ENCODE measurements around the gene EOGT.

Gene EOGT

GRCh38 chr3:69031635-69032034 lies 18.2 kb upstream of the EOGT start:
- TF ChIP-seq CTCF (IDR thresholded peaks at IDR 0.05; ENCODE audit: low read depth, low read length), result no peak
- TF ChIP-seq POLR2A (IDR thresholded peaks at IDR 0.05; ENCODE audit: extremely low read depth, insufficient read length), result no peak

GRCh38 chr3:69020857-69021256 lies 7.4 kb upstream of the EOGT start:
- DNase-seq (ENCODE audit: low read depth), result no peak
- H3K4me3 ChIP-seq (ENCODE audit: low read depth, low read length), result no peak overlapping the region
- TF ChIP-seq POLR2A (IDR thresholded peaks at IDR 0.05; ENCODE audit: extremely low read depth, insufficient read length), result no peak
- TF ChIP-seq MAX (IDR thresholded peaks at IDR 0.05; ENCODE audit: low read depth, low read length), result no peak
- no peak for TF ChIP-seq MYC (IDR thresholded peaks at IDR 0.05; ENCODE audit: low read depth, low read length)
- no peak for TF ChIP-seq CTCF (IDR thresholded peaks at IDR 0.05; ENCODE audit: low read depth, low read length)

More at GRCh38 chr3:69031635-69032034, 18.2 kb upstream of the EOGT start:
- DNase-seq (ENCODE audit: low read depth), result no peak
- no peak overlapping the region for H3K4me3 ChIP-seq (ENCODE audit: low read depth, low read length)

GRCh38 chr3:69020424-69020823 lies 6.9 kb upstream of the EOGT start:
- no peak for TF ChIP-seq POLR2A (IDR thresholded peaks at IDR 0.05; ENCODE audit: extremely low read depth, insufficient read length)
- no peak for TF ChIP-seq MYC (IDR thresholded peaks at IDR 0.05; ENCODE audit: low read depth, low read length)
- TF ChIP-seq CTCF (IDR thresholded peaks at IDR 0.05; ENCODE audit: low read depth, low read length), result no peak
- TF ChIP-seq MAX (IDR thresholded peaks at IDR 0.05; ENCODE audit: low read depth, low read length), result no peak
- no peak overlapping the region for H3K4me3 ChIP-seq (ENCODE audit: low read depth, low read length)
- DNase-seq (ENCODE audit: low read depth), result no peak

- TF ChIP-seq MYC (IDR thresholded peaks at IDR 0.05; ENCODE audit: low read depth, low read length), result no peak
- no peak for DNase-seq (ENCODE audit: low read depth)
- H3K4me3 ChIP-seq (ENCODE audit: low read depth, low read length), result no peak overlapping the region
Measured at GRCh38 chr3:69016901-69017300, 3.4 kb upstream of the EOGT start.

- no peak overlapping the region for H3K4me3 ChIP-seq (ENCODE audit: low read depth, low read length)
- TF ChIP-seq CTCF (IDR thresholded peaks at IDR 0.05; ENCODE audit: low read depth, low read length) (no peak), POLR2A (IDR thresholded peaks at IDR 0.05; ENCODE audit: extremely low read depth, insufficient read length) (no peak), MAX (IDR thresholded peaks at IDR 0.05; ENCODE audit: low read depth, low read length) (no peak), MYC (IDR thresholded peaks at IDR 0.05; ENCODE audit: low read depth, low read length) (no peak)
- no peak for DNase-seq (ENCODE audit: low read depth)
Measured at GRCh38 chr3:69016102-69016501, 2.6 kb upstream of the EOGT start.

GRCh38 chr3:69014022-69014580 lies 617 bp upstream of the EOGT start:
- TF ChIP-seq CTCF (IDR thresholded peaks at IDR 0.05; ENCODE audit: low read depth, low read length), result no peak
- TF ChIP-seq POLR2A (IDR thresholded peaks at IDR 0.05; ENCODE audit: extremely low read depth, insufficient read length), result no peak
- no peak for TF ChIP-seq MAX (IDR thresholded peaks at IDR 0.05; ENCODE audit: low read depth, low read length)
- no peak for TF ChIP-seq MYC (IDR thresholded peaks at IDR 0.05; ENCODE audit: low read depth, low read length)
- DNase-seq (ENCODE audit: low read depth), result peak; percentile 7
- peak overlapping the region; percentile 58 for H3K4me3 ChIP-seq (ENCODE audit: low read depth, low read length)
